C4-2B (cell line): ENCODE results near the gene INTS14.
A peak's percentile ranks its signal among the peaks of the same experiment; 100 is the strongest.
"Not testable (repeated sequence)": the region's sequence is repeated elsewhere in the genome, so short reads cannot be mapped to it uniquely, and the experiment has no call there.

Experiments
- H3K27ac ChIP-seq: fragments of 450-650 bp; 2 replicates; pipeline ENCODE4 v1.5.1; 2017
- ZFX ChIP-seq: fragments of 450-650 bp; IDR thresholded peaks from 2 replicates; pipeline ENCODE4 v1.6.1; 2017
- TF ChIP-seq, protein P1 (sequence below): fragments of 450-650 bp; conservative IDR thresholded peaks from 2 replicates; pipeline ENCODE4 v1.5.1; 2017; ENCODE audit warnings: mild to moderate bottlenecking

INTS14 gene

DNA sequence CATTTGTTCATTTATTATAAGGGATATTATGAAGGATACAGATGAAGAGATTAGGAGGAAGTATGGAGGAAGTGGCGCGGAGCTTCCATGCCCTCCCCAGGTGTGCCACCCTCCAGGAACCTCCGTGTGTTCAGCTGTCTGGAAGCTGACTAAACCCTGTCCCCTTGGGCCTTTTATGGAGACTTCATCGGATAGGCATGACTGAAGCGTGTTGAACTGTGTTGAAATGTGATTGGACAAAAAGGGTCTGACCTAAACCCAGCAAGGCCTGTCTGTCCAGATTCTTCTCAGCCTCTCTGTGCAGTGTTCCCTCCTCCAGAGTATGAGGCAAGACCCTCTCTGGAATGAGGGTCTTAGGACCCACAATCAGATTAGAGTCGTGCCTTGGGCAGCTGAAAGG is 49.0 kb downstream of the INTS14 start:
- H3K27ac ChIP-seq, result no peak overlapping the region
- no peak for TF ChIP-seq ZFX
- TF ChIP-seq, protein P1, sequence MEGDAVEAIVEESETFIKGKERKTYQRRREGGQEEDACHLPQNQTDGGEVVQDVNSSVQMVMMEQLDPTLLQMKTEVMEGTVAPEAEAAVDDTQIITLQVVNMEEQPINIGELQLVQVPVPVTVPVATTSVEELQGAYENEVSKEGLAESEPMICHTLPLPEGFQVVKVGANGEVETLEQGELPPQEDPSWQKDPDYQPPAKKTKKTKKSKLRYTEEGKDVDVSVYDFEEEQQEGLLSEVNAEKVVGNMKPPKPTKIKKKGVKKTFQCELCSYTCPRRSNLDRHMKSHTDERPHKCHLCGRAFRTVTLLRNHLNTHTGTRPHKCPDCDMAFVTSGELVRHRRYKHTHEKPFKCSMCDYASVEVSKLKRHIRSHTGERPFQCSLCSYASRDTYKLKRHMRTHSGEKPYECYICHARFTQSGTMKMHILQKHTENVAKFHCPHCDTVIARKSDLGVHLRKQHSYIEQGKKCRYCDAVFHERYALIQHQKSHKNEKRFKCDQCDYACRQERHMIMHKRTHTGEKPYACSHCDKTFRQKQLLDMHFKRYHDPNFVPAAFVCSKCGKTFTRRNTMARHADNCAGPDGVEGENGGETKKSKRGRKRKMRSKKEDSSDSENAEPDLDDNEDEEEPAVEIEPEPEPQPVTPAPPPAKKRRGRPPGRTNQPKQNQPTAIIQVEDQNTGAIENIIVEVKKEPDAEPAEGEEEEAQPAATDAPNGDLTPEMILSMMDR, result no peak

DNA sequence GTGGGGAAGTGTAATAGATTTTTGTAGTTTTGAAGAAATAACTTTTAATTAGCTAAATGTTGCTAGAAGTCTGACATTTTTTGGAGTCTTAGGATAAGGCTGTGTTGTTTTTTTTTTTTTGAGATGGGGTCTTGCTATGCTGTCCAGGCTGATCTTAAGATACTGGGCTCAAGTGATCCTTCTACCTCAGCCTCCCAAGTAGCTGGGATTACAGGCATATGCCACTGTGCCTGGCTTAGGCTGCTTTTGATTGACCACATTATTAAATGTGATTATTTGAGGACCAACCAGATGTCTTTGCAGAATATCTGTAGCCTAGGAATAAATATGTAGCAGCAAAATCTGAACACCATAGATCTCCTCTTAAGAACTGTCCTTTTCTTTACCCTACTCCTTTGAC is 51.0 kb downstream of the INTS14 start:
- no peak overlapping the region for H3K27ac ChIP-seq
- TF ChIP-seq, protein P1, result no peak

DNA sequence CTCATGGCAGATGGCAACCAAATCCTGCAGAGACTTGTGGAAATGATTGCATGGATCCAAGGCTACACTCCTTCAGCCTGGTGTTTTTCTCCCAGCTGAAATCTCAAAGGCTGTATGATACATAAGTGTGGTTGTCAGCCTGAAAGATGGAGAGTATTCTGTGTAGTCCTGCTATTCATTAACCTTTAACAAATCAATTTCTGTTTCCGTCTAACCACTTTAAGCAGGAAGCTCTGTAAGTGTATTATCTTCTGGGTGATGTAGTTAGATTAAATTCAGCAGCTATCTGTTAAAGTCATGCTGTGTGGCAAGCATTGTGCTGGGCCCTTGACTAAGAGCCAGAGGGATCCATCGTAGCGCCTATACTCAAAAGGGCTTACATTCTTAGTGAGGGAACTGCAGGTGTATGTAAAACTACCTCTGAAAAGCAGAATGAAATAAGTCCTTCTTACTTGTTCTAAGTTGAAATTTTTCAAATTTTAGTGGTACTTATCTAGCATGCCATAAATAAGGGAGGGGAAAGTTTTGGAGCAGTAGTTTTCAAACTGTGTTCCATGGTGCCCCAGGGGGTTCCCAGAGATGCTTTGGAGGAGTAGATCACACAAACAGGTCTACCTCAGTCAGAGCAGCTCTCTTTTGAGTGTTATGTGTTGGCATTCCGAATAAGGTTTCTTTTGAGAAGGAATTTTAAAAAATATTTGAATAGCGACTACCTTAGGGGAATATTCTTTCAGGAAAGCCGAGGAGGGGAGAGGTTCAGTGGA is 51.8 kb downstream of the INTS14 start:
- no peak for TF ChIP-seq ZFX
- TF ChIP-seq, protein P1, result no peak
- peak overlapping the region; percentile 91; the same call in 1 of the 2 replicates for H3K27ac ChIP-seq

DNA sequence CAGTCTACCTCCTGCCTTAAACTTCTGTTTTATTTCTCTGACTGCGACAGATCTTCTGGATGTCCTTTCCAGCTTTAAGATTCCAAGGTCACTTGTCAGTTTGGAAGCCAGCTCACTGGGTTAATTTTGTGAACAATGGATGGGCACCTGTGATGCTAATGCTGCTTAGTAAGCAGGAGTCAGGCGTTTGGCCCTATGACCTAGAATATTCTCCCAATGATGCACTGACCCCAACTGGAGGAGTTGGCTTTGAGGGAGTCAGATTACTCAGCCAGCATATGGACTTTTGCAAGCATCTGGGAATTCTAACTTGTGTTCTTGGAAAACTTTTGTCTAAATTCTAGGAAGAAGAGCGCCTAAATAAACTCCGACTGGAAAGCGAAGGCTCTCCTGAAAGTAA is 52.6 kb downstream of the INTS14 start:
- peak overlapping the region; percentile 91; the same call in 1 of the 2 replicates for H3K27ac ChIP-seq
- no peak for TF ChIP-seq ZFX
- TF ChIP-seq, protein P1, result no peak

DNA sequence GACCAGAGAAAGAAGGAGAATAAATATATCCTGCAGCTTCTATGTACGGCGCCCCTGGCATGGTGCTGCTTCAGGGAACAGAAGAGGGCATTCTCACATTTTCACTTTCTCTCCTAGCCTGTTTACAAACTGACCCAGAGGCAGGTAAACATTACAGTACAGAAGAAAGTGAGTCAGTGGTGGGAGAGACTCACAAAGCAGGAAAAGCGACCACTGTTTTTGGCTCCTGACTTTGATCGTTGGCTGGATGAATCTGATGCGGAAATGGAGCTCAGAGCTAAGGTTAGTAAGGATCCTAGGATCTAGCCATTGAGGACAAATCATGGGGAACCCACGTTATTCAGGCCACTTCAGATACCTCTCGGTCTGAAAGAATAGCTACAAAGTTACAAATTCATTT is 54.3 kb downstream of the INTS14 start:
- peak overlapping the region; percentile 91 for H3K27ac ChIP-seq
- TF ChIP-seq ZFX, result no peak
- TF ChIP-seq, protein P1, result no peak; the same call in 1 of the 2 replicates

DNA sequence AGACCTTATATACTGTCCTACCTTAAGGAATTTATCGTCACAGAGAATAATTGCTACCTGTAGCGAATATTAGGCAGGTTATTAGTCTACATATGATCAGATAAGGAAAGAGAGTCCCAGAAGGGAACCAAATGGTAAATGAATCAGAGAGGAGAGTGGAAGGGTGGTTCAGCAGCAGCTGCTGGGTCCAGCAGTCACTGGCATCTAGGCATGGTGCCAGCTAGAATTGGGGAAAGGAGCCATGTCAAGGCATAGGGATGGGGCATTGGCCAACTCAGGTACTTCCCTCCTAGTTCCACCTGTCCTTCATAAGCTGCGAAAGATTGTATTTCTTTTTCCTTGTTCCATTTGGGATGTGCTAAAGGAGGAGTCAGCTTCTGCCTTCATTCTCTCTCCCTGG is 57.2 kb downstream of the INTS14 start:
- H3K27ac ChIP-seq, result no peak overlapping the region; the same call in 1 of the 2 replicates
- TF ChIP-seq, protein P1, result no peak
- TF ChIP-seq ZFX, result no peak

DNA sequence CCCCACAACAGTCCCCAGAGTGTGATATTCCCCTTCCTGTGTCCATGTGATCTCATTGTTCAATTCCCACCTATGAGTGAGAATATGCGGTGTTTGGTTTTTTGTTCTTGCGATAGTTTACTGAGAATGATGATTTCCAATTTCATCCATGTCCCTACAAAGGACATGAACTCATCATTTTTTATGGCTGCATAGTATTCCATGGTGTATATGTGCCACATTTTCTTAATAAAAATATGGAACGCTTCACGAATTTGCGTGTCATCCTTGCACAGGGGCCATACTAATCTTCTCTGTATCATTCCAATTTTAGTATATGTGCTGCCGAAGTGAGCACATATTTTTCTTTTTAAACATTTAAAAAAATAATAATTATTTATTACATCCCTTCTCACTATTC is 58.1 kb downstream of the INTS14 start:
- not testable (repeated sequence) for H3K27ac ChIP-seq

DNA sequence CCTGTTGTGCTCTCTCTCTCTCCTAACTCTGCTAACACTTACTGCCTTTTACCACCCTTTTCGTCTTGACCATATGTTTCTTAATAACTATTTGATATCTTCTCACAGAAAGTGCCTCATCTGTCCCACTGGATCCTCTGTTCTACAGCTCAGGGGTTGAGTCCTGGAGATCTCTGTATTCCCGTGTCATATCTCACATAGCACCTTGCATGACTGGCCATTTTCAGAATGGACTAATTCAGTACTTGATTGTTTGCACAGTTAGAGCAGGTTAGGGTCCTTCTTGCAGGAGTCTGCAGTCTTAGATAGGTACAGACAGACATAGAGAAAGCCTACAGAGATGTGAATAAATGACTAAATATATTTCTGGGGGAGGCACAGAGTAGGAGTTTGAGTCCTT is 59.7 kb downstream of the INTS14 start:
- H3K27ac ChIP-seq, result no peak overlapping the region; the same call in 1 of the 2 replicates
- TF ChIP-seq, protein P1, result no peak
- no peak for TF ChIP-seq ZFX
